SIG-M5 treated with dmso at 0.1 percent for 504 hours (cell line): ENCODE results near the gene BNIP3.
"Not testable (repeated sequence)": the region's sequence is repeated elsewhere in the genome, so short reads cannot be mapped to it uniquely, and the experiment has no call there.

Experiments
- DNase-seq: peaks from one replicate; lab custom pipeline; 2025; ENCODE audit not compliant: unreplicated experiment; lab: John Stamatoyannopoulos, UW

The BNIP3 gene

DNA sequence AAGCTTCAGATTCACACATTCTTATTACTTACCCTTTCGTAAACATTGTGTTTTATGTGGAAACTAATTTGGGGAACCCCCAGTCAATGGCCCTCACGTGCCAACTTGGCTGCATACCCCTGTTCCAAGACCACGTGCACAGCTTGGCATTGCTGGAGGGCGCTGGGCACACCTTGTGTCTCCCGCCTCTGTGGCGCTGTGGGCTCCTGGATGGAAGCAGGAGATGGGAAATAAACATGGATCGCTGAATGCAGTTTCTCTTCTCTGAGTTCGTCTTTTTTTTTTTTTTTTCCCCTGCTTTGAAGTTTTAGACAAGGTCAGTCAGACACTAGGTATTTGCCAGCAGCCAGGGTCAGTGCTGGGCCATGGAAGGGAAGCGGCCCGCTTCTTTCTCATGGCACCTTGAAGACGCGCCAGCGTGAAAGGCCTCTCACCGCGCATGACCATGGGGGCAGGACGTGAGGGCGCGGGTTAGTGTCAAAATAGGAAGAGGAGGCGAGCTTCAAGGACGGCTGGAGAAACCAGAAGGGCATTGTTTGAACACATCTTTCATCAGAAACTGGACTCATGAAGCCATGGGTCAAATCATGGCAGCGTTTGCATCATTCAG lies 27.3 kb downstream of the BNIP3 start:
- DNase-seq, result no peak

DNA sequence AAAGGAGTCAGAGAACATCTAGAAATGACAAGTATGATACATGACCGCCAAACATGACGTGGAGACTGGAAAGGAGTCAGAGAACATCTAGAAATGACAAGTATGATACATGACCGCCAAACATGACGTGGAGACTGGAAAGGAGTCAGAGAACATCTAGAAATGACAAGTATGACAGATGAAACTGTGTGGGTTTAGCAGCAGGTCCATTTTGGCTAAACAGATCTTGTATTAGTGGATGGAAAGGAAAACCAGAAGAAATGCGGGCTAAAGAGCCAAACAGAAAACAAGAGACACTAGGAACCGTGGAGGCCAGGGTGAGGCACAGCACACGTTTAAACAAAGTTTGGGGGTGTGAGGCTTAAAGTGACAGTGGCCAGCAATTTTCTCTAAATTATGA lies 31.8 kb downstream of the BNIP3 start:
- DNase-seq, result not testable (repeated sequence)

DNA sequence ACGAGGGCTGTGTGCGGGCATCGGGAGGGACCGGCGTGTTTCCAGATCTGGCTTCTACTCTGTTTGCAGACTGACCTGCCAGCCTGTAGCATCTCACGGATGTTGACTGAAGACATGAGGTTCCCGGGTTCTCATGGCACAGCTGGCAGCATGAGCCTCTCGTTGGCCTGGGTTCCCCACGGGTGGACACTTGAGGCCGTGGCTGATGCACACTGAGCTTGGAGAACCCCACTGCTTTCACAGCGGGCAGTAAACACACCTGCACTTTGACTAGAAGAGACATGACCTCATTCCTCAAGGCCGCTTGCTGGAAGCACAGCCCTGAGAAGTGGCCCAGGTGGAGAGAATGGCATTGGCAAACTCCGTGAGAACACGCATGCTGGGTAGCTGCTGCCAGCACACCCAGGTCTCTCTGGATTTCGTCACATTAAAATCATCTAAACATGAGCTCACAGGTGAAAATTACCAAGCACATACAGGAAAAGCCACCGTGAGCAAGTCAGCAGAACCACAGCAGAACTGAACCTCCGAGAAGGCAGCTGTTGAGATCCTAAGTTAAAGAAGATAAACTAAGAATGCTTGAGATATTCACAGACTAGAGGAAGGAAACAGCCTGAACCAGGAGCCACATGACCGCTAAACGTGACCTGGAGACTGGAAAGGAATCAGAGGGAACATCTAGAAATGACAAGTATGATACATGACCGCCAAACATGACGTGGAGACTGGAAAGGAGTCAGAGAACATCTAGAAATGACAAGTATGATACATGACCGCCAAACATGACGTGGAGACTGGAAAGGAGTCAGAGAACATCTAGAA lies 32.5 kb downstream of the BNIP3 start:
- no peak for DNase-seq

DNA sequence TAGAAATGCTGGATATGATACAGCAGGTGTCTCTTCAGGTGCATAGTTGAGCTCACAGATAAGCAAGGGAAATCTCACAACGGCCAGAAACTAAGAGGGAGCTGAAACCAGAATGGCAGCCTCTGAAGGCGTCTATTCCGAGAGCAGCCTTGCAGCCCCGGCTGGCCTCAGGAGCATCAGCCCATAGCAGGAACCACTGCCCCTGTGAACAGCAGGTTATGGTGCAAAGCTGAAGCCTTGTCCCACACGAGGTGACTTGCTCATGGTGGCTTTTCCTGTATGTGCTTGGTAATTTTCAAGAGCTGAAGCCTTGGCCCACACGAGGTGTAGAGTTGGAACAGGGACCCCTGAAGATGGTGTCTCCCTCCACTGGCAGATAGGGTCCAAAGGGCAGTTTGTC lies 33.2 kb downstream of the BNIP3 start:
- no peak for DNase-seq

DNA sequence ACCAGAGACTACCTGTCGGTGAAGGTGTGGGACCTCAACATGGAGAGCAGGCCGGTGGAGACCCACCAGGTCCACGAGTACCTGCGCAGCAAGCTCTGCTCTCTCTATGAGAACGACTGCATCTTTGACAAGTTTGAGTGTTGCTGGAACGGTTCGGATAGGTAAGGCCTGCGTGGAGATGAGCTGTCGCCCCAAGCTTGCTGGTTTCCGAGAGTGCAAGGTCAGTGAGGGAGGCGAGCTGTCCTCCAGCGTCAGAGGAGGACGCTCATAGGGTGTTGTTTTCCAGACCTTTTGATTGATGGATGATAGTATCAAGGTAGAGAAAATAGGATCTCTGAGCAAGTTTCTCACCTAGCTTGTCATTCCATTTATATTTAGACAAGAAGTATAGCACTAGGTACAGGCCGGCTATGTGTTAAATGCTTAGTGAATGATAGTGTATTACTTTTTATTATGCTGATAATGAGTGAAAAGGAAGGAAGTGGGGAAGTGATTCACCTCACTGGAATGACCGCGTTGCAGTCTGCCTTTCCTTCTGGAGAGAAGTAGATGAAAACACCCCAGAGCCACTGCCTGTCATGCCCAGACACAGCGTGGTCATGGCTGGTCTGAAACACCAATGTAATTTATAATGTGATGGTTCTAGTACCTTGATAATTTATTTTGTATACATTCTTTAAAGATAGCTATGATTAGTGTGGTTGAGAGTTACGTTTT lies 33.9 kb downstream of the BNIP3 start:
- no peak for DNase-seq

DNA sequence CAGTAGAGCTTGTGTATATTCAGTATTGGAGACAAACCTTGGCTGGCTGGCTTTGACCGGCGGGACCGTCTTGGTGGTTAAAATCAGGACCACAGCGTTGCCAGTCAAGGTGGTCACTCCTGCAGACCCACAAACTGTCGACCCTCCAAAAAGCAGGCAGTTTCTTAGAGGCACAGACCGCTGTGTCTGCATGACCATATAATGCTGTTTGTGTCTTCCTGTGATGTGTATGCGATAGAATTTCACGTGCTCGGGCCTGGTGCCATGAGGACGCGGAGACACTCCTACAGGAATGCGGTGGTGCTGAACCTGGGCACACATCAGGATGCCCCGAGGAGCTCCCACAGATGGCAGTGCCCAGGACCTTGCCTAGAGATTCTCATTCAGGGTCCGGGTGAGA lies 34.8 kb downstream of the BNIP3 start:
- DNase-seq, result no peak

DNA sequence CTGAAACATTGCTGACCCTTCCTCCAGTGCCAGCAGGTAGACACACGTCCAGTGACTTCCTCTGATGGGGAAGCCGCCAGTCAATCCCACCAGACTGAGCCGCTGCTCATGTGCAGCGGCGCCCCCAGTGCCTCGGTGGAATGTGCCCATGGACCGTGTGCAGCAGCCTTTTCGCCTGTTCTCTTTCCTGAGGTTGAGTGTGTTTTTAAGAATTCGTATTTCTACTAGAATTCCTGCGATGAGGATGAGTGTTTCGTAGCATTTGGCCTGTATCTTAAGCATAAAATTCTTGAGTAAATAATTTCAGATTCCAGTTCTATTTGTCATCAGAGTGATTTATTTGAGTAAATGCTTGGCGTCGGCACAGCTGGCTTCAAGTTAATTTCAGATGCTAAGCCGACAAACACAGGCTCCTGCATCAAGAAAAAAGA lies 35.4 kb downstream of the BNIP3 start:
- no peak for DNase-seq

DNA sequence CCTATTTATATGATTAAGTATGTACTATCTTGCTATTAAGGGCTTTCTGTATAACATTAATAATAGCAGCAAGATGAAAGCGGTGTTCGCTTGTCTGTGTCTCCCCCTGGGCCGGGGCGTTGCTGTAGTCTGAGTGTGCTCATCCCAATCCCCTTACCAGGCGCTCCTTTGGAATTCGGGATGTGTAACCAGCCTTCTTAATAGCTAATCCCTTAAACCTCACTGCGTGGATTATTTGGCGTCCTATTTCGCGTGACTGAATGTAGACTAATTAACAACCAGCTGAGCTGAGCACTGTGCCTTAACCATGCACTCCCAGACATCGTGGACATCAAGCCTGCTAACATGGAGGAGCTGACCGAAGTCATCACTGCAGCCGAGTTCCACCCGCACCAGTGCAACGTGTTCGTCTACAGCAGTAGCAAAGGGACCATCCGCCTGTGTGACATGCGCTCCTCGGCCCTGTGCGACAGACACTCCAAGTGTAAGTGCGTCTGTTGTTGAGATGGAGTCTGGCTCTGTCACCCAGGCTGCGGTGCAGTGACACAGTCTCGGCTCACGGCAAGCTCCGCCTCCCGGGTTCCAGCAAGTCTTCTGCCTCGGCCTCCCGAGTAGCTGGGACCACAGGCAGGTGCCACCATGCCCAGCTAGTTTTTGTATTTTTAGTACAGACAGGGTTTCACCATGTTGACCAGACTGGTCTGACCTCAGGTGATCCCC lies 36.6 kb downstream of the BNIP3 start:
- DNase-seq, result no peak

DNA sequence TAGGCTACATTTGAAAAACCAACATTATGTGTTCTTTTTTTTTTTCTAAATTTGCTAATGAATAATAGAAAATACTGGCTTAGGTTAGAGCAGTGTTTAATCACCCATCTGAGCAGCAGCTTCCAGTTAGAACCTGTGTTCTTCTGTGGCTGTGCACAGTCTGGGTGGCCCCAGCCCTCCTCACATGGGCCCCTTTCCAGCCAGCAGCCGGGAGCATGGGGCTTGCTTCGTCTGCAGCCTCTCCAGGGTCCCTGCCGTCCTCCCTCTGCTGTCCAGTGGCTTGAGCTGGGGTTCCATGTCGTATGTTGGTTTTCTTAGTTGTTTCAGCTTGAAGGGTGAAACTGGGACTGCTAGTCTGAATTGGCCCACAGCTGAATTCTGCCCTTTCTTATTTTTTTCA lies 37.3 kb downstream of the BNIP3 start:
- no peak for DNase-seq

DNA sequence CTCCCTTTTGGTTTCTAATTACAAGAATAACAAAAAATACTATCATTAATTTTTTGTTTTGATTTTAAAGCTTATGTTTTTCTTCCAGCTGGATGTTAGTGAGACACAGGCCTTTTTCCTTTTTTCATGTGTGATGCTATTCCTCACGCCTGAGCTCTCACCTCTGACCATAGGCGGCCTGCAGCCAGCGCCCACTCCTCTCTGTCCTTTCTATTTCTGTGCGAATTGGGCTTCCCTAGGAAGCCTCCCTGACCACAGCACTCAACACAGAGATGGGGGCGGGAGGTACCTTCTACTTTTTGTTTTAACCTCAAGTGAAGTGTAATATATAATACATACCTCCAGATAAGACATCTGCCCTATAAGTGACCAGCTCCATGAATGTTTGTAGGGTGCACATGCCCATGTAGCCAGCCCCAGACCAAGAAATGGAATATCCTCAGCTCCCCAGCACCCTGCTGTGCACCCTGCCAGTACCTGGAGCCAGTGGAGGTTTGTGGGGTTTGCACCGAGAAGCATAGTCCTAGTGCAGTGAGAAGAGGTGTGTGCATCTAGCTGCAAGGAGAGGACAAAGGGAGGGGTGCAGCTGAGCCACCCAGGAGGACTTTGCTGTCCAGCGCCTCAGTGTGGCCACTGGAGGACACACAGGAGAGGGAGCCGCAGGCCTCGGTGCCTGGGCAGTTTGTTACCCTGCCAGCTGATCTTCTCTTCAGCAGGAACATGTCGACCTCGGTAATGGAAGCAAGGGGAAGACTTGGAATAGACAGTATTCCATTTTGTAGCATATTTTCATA lies 38.5 kb downstream of the BNIP3 start:
- DNase-seq, result no peak

DNA sequence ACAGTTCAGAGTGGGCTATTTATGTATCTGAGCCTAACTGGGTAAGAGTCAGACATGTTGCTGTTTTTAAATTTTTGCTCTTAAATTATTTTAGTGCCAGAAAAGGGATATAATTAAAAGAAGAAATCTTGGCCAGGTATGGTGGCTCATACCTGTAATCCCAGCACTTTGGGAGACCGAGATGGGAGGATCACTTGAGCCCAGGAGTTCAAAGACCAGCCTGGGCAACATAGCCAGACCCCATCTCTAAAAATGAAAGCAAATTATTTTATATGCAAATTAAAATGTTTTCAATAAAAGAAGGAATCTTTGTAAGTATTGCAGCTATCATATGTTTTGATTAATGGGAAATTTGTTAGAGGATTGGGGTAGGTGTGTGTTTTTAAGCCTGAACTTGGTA lies 39.3 kb downstream of the BNIP3 start:
- DNase-seq, result no peak

DNA sequence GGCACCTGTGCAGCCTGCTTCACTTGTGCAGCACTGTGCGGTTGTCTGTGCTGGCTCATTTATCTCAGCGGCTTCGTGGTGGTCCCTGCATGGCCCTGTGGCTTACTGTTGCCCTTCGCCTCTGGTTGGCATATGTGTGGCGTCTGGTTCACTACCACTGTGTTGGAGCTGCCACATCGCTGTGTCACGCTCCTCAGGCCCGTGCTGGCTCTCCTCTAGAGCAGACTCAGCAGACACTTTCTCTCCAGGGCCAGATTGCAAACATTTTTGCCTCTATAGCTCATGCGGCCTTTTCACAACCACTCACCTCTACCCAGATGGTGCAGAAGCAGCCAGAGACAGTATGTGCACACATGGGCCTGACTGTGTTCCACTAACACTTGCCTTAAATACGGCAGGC lies 43.0 kb downstream of the BNIP3 start:
- no peak for DNase-seq

DNA sequence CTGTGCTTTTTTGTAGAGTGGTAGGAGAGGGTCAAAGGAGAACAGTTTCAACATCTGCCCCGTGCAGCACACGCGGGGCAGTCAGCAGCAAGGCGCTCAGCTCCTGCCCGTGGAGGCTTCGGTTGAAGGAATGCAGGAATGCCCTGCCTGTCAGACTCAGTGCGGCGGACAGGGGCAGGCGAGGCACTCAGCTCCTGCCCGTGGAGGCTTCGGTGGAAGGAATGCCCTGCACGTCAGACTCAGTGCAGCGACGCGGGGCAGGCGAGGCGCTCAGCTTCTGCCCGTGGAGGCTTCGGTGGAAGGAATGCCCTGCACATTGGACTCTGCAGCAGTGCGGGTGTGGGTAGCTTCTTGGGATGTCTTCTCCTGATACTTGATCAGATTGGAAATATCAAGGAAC lies 43.9 kb downstream of the BNIP3 start:
- no peak for DNase-seq

DNA sequence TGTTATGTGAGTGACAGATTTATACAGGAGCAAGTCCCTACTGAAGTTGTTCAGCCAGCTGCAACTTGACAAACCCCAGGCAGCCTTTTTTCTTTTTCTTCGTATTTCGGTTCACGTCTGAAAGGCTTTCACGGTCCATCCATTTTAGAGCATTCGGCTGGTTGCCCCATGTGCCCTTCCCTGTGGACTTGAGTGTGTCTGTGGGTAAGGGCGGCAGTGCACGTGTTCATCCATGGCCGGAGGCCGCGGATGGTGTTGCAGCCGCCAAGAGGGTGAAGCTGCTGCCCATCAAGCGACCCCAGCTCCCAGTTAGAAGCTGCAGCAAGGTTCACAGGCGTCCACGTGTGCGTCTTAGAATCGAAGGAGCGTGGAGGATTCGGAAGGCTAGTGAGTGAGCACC lies 45.0 kb downstream of the BNIP3 start:
- DNase-seq, result no peak

DNA sequence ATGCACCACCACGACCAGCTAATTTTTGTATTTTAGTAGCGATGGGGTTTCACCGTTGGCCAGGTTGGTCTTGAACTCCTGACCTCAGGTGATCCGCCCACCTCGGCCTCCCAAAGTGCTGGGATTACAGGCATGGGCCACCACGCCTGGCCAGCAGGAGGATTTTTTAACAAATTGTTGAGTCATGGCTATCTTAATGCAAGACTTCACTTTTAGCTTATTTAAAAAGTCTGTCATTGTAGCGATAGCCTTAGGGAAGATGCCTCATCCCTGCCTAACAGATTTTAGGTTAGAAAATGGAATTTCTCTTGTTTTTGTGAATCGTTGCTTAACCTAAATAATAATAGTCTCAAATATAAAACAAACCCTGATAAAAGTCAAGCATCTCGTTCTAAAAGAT lies 45.4 kb downstream of the BNIP3 start:
- DNase-seq, result no peak

DNA sequence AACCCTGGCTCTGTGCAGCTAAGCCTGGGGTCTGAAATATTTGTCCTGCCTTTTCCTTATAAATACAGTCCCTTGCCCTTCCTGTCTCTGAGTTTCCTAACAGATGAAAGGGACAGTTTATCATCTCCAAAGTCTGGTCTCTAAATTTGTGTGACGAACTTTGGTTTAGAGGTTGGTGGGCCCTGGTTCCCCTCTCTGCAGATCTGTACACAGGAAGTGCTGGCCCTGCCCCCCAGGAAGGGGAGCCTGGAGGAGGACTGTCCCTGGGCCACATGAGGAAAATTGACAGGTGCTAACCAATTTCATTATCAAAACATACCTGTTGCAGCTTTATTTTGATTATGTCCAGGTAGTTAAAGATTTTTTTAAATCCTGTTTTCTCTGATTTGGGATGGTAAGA lies 46.5 kb downstream of the BNIP3 start:
- no peak for DNase-seq

DNA sequence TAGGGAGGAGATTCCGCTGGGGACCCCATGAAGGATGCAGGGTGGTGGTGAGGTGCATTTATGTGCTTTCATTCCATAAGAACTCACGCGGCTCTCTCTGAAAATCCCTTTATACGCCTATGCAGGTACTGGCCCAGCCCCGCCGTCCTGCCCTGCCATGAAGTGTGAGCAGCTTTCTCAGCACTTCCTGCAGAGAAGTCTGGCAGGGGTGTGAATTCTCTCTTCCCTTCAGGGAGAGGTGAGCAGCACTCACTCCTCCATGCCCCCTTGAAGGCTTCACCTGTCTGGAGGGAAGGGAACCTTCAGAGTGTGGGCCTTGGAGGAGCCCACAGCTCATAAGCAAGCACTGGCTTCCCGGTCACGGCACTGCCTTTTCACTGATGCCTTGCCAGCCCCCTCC lies 47.0 kb downstream of the BNIP3 start:
- no peak for DNase-seq

DNA sequence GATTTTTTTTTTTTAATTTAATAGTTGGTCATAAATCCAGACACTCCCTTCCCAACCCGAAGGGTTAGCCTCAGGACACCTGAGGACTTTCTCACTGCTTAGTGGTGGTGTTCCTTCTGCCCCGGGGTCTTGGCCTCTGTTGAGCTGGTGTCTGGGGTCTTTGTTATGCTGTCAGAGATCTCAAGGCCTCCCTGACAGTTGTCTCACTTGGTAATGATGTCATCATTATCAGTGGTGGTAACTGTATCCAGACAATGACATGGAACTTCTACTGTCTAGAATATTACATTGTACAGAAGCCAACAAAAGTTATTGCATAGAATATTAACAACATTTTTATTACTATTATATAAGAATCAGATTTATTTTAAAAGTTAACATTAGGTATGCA lies 48.0 kb downstream of the BNIP3 start:
- DNase-seq, result no peak

DNA sequence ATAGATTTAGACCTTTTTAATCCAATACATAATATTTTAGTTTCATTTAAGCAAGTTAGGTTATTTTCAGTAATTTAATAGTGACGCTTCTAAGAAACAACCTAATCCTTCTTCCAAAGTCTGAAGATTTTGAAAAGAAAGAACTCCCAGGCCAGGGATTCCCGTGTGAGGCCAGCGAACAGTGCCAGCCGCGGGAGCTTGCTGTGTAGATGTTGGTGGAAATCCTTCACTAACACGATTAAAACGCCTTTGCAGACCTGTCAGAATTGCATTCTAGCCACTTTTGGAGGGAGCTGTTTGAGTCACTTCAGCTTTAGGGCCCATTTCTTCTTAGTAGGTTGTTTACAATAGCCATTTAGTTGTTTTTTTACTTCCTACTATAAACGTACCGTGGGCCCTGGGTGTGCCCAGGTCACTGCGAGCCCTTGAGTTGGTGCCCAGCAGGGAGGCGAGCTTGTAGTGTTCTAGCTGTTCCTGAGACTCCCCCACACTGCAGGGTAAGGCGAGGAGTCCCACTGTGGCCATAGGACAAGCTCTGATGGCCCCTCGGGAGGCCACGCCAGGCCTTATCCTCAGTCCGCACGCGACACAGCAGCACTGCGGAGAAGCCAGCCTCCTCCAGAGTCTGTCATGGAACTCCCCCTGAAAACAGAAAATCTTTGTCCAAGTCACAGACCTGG lies 48.6 kb downstream of the BNIP3 start:
- DNase-seq, result no peak

DNA sequence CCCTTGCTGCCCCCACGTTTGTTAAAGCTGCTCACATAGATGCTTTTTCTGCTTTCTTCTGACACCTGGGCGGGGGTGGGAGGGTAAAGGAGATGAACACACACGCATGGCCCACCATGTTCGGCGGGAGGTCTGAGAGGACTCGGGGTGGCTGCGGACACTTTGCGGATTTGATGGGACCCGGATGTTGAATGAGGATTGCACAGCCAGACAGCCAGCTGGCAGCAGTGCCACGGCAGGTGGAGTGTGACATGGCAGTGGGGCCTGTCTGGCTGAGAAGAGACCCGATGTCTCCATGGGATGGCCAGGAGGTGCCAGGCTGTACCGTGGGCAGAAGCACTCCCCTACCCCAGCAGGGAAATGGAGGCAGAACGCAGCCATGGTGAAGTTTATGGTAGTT lies 49.7 kb downstream of the BNIP3 start:
- no peak for DNase-seq
